GM23338 (cell line): ENCODE measurements around the gene DNAJC16. TPM values are rescaled to one million over a fixed set of nuclear protein-coding genes. Genes with fewer than 3 reads are reported as not detected.

Experiments
- ATAC-seq: fragments of 200-7000 bp; cut with Tn5 transposase; 3 replicates; pipeline ENCODE4 v1.9.1; 2020
- DNase-seq: peaks from one replicate; pipeline ENCODE4 v3.0.0-alpha.2; 2015; ENCODE audit warnings: low spot score
- H2AFZ ChIP-seq: fragments of 200-600 bp; sonication (generic); 2 replicates; pipeline ENCODE4 v1.8.0; 2016; ENCODE audit warnings: antibody characterized with exemption, mild to moderate bottlenecking, moderate library complexity
- H3F3A ChIP-seq: fragments of 200-600 bp; sonication (generic); replicated peaks from 2 replicates; pipeline ENCODE4 v1.8.0; 2017; ENCODE audit warnings: antibody characterized with exemption, mixed run types, low read depth
- H3K27ac ChIP-seq: fragments of 200-600 bp; sonication (generic); 2 replicates; pipeline ENCODE4 v1.6.1; 2016; ENCODE audit warnings: low read depth
- H3K27me3 ChIP-seq: fragments of 200-600 bp; sonication (generic); 2 replicates; pipeline ENCODE4 v1.8.0; 2016; ENCODE audit warnings: mild to moderate bottlenecking, mixed run types, moderate library complexity; ENCODE audit not compliant: insufficient read depth
- H3K36me3 ChIP-seq: fragments of 200-600 bp; sonication (generic); 2 replicates; pipeline ENCODE4 v1.8.0; 2016; ENCODE audit warnings: mild to moderate bottlenecking; ENCODE audit not compliant: insufficient read depth
- H3K4me1 ChIP-seq: fragments of 200-600 bp; sonication (generic); 2 replicates; pipeline ENCODE4 v1.8.0; 2016; ENCODE audit warnings: mild to moderate bottlenecking, moderate library complexity; ENCODE audit not compliant: insufficient read depth
- H3K4me2 ChIP-seq: fragments of 200-600 bp; sonication (generic); 2 replicates; pipeline ENCODE4 v1.7.1; 2017; ENCODE audit warnings: mixed run types
- H3K4me3 ChIP-seq: fragments of 200-600 bp; sonication (generic); 2 replicates; pipeline ENCODE4 v1.6.1; 2016; ENCODE audit warnings: mixed run types
- H3K79me2 ChIP-seq: fragments of 200-600 bp; sonication (generic); replicated peaks from 2 replicates; pipeline ENCODE4 v1.8.0; 2017; ENCODE audit warnings: mild to moderate bottlenecking; ENCODE audit not compliant: insufficient read depth
- H3K9me2 ChIP-seq: fragments of 200-600 bp; sonication (generic); 2 replicates; pipeline ENCODE4 v1.8.0; 2017; ENCODE audit not compliant: insufficient read depth
- H4K20me1 ChIP-seq: fragments of 200-600 bp; sonication (generic); replicated peaks from 2 replicates; pipeline ENCODE4 v1.8.0; 2017; ENCODE audit warnings: mild to moderate bottlenecking; ENCODE audit not compliant: insufficient read depth
- H3K27ac Mint-ChIP-seq: 2 replicates; pipeline ENCODE4 v1.8.0; 2020; ENCODE audit warnings: inconsistent platforms, mild to moderate bottlenecking, moderate library complexity, mixed read lengths
- H3K27me3 Mint-ChIP-seq: 3 replicates; pipeline ENCODE4 v1.8.0; 2022; ENCODE audit warnings: low read depth, mild to moderate bottlenecking, moderate library complexity, mixed read lengths, inconsistent platforms; ENCODE audit not compliant: insufficient read depth, poor library complexity
- H3K36me3 Mint-ChIP-seq: 3 replicates; pipeline ENCODE4 v1.8.0; 2021; ENCODE audit warnings: low read depth, mild to moderate bottlenecking, inconsistent platforms, moderate library complexity, mixed read lengths
- H3K4me1 Mint-ChIP-seq: 3 replicates; pipeline ENCODE4 v1.8.0; 2020; ENCODE audit warnings: mild to moderate bottlenecking, inconsistent platforms, mixed read lengths
- H3K4me3 Mint-ChIP-seq: 3 replicates; pipeline ENCODE4 v1.8.0; 2021; ENCODE audit warnings: moderate library complexity, mild to moderate bottlenecking, inconsistent platforms, mixed read lengths
- H3K9me3 Mint-ChIP-seq: 3 replicates; pipeline ENCODE4 v1.8.0; 2020; ENCODE audit warnings: moderate library complexity, mild to moderate bottlenecking, inconsistent platforms, mixed read lengths
- EZH2 ChIP-seq: fragments of 200-600 bp; sonication (generic); IDR thresholded peaks from one replicate; pipeline ENCODE4 v1.8.0; 2017; ENCODE audit warnings: antibody characterized with exemption, mild to moderate bottlenecking, low read depth; ENCODE audit not compliant: unreplicated experiment
- POLR2AphosphoS5 ChIP-seq: IDR thresholded peaks from 2 replicates; pipeline ENCODE4 v1.6.1; 2016; ENCODE audit warnings: antibody characterized with exemption, low read depth
- polyA plus RNA-seq: library from polyadenylated mRNA; unstranded; fragments of >200 nt; fragmentation: Nextera tagmentation; extraction: Ambion mirVana; gene quantifications from 2 replicates; pipeline ENCODE4 v1.2.1, GENCODE V29; 2016
- total RNA-seq: library from RNA; depleted of rRNA; stranded (reverse); fragments of >200 nt; shearing (Covaris generic); gene quantifications from 2 replicates; pipeline ENCODE4 v1.2.3, GENCODE V29; 2014
- TF ChIP-seq, protein P1 (sequence below): fragments of 250-450 bp; sonication (Bioruptor Pico); IDR thresholded peaks from 2 replicates; pipeline ENCODE4 v1.5.0; 2020; ENCODE audit warnings: mild to moderate bottlenecking, moderate library complexity
- TF ChIP-seq, protein P2 (sequence below): IDR thresholded peaks from one replicate; pipeline ENCODE4 v1.6.1; 2018; ENCODE audit warnings: antibody characterized with exemption; ENCODE audit not compliant: unreplicated experiment

The DNAJC16 gene
- total and polyA plus RNA-seq, 2 experiments from 2014 or later = 6.3 to 18.0 TPM

DNA sequence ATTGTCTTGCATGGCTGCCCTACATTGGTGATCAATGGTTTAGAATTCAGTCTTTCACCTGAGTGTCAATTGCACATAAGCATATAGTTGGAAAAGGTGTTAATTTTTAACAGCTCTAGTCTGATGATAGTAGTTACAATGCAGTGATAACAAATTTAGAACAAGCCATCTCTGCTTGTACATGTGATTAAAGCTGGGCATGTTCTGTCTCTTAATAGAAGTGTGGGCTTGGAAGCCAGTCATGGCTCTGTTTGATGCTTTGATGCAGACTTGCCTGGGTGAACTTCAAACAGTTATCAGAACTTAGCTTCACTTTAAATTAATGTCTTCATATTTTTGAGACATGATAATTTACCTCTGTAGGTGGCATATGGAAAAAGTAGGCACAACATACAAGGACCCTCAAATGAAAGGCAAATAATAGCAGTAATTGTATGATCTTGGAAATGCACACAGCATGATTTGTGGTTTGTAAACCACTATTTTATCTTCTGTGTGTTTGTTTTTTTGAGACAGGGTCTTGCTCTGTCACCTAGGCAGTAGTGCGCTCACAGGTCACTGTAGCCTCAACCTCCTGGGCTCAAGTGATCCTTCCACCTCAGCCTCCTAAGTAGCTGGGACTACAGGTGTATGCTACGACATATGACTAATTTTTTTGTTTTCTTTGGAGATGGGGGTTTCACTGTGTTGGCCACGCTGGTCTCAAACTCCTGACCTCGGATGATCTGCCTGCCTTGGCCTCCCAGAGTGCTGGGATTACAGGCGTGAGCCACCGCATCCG is 94.4 kb downstream of the DNAJC16 start (continued):
- TF ChIP-seq, protein P1, sequence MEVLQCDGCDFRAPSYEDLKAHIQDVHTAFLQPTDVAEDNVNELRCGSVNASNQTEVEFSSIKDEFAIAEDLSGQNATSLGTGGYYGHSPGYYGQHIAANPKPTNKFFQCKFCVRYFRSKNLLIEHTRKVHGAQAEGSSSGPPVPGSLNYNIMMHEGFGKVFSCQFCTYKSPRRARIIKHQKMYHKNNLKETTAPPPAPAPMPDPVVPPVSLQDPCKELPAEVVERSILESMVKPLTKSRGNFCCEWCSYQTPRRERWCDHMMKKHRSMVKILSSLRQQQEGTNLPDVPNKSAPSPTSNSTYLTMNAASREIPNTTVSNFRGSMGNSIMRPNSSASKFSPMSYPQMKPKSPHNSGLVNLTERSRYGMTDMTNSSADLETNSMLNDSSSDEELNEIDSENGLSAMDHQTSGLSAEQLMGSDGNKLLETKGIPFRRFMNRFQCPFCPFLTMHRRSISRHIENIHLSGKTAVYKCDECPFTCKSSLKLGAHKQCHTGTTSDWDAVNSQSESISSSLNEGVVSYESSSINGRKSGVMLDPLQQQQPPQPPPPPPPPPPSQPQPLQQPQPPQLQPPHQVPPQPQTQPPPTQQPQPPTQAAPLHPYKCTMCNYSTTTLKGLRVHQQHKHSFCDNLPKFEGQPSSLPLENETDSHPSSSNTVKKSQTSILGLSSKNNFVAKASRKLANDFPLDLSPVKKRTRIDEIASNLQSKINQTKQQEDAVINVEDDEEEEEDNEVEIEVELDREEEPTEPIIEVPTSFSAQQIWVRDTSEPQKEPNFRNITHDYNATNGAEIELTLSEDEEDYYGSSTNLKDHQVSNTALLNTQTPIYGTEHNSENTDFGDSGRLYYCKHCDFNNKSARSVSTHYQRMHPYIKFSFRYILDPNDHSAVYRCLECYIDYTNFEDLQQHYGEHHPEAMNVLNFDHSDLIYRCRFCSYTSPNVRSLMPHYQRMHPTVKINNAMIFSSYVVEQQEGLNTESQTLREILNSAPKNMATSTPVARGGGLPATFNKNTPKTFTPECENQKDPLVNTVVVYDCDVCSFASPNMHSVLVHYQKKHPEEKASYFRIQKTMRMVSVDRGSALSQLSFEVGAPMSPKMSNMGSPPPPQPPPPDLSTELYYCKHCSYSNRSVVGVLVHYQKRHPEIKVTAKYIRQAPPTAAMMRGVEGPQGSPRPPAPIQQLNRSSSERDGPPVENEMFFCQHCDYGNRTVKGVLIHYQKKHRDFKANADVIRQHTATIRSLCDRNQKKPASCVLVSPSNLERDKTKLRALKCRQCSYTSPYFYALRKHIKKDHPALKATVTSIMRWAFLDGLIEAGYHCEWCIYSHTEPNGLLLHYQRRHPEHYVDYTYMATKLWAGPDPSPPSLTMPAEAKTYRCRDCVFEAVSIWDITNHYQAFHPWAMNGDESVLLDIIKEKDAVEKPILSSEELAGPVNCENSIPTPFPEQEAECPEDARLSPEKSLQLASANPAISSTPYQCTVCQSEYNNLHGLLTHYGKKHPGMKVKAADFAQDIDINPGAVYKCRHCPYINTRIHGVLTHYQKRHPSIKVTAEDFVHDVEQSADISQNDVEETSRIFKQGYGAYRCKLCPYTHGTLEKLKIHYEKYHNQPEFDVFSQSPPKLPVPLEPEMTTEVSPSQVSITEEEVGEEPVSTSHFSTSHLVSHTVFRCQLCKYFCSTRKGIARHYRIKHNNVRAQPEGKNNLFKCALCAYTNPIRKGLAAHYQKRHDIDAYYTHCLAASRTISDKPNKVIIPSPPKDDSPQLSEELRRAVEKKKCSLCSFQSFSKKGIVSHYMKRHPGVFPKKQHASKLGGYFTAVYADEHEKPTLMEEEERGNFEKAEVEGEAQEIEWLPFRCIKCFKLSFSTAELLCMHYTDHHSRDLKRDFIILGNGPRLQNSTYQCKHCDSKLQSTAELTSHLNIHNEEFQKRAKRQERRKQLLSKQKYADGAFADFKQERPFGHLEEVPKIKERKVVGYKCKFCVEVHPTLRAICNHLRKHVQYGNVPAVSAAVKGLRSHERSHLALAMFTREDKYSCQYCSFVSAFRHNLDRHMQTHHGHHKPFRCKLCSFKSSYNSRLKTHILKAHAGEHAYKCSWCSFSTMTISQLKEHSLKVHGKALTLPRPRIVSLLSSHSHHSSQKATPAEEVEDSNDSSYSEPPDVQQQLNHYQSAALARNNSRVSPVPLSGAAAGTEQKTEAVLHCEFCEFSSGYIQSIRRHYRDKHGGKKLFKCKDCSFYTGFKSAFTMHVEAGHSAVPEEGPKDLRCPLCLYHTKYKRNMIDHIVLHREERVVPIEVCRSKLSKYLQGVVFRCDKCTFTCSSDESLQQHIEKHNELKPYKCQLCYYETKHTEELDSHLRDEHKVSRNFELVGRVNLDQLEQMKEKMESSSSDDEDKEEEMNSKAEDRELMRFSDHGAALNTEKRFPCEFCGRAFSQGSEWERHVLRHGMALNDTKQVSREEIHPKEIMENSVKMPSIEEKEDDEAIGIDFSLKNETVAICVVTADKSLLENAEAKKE (CRISPR knock-in tag) = no peak
- no peak for TF ChIP-seq EZH2

DNA sequence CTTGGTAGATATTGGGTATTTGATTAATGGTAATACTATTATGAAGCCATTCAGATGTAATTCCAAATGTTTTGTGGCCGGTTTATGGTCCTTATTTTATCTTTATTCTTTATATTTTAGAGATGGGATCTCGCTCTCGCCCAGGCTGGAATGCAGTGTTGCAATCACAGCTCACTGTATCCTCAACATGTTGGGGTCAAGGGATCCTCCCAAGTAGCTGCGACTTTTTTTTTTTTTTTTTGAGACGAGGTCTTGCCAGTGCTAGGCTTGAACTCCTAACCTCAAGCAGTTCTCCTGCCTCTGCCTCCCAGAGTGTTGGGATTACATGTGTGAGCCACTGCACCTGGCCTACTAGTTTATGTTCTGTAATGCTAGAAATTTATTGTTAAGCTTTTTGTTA is 95.3 kb downstream of the DNAJC16 start:
- DNase-seq (no peak), ATAC-seq (no peak)
- Histone ChIP-seq H3K27me3 (no peaks in the 10 kb centered on the region), H3K4me1 (peaks cover 17% of the 10 kb centered on the region; the same call in 1 of the 2 replicates), H3F3A (no peaks in the 10 kb centered on the region), H3K4me2 (no peak overlapping the region), H2AFZ (no peak overlapping the region), H3K4me3 (no peak overlapping the region), H3K27ac (no peak overlapping the region), H4K20me1 (peaks cover 57% of the 10 kb centered on the region), H3K36me3 (peaks cover 8% of the 10 kb centered on the region), H3K9me2 (no peaks in the 10 kb centered on the region), H3K79me2 (peaks cover 95% of the 10 kb centered on the region)
- Mint-ChIP-seq H3K4me1 (peaks cover 17% of the 10 kb centered on the region), H3K27me3 (peaks cover 8% of the 10 kb centered on the region), H3K4me3 (no peak overlapping the region), H3K27ac (no peak overlapping the region), H3K9me3 (no peaks in the 10 kb centered on the region), H3K36me3 (peaks cover 15% of the 10 kb centered on the region)
- TF ChIP-seq POLR2AphosphoS5 (no peak), EZH2 (no peak)
- TF ChIP-seq, protein P1 (CRISPR knock-in tag) = no peak
- TF ChIP-seq, protein P2, sequence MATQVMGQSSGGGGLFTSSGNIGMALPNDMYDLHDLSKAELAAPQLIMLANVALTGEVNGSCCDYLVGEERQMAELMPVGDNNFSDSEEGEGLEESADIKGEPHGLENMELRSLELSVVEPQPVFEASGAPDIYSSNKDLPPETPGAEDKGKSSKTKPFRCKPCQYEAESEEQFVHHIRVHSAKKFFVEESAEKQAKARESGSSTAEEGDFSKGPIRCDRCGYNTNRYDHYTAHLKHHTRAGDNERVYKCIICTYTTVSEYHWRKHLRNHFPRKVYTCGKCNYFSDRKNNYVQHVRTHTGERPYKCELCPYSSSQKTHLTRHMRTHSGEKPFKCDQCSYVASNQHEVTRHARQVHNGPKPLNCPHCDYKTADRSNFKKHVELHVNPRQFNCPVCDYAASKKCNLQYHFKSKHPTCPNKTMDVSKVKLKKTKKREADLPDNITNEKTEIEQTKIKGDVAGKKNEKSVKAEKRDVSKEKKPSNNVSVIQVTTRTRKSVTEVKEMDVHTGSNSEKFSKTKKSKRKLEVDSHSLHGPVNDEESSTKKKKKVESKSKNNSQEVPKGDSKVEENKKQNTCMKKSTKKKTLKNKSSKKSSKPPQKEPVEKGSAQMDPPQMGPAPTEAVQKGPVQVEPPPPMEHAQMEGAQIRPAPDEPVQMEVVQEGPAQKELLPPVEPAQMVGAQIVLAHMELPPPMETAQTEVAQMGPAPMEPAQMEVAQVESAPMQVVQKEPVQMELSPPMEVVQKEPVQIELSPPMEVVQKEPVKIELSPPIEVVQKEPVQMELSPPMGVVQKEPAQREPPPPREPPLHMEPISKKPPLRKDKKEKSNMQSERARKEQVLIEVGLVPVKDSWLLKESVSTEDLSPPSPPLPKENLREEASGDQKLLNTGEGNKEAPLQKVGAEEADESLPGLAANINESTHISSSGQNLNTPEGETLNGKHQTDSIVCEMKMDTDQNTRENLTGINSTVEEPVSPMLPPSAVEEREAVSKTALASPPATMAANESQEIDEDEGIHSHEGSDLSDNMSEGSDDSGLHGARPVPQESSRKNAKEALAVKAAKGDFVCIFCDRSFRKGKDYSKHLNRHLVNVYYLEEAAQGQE = no peak
